ENCODE results near the gene KRTAP19-4.

The KRTAP19-4 gene

DNA sequence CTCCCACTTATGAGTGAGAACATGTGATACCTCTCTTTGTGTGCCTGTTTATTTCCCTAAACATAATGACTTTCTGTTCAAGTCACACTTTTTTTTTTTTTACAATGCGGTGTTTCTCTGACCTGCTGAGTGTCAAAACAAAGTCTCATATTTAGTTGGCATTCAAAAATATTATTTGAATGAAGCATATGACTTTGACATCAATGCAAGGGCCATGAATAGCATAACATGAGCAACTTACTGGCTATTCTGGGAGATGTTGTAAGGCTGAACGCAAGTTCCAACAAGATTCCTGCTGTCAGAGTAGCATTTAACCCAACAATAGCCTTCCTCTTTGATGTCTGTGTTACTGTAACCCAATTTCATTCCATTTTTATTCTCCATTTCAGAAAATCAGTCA is 14.8 kb downstream of the KRTAP19-4 start:
- no peak overlapping the region for H3K4me2 ChIP-seq (ENCODE audit: low read depth, low read length, poor library complexity, severe bottlenecking)
- no peaks in the 10 kb centered on the region for H3K27me3 ChIP-seq (ENCODE audit: low read length)
- peaks cover 2% of the 10 kb centered on the region; the same call in 1 of the 2 replicates for H3K9me3 ChIP-seq (ENCODE audit: insufficient read depth, low read length)
- H4K20me1 ChIP-seq (ENCODE audit: low read depth, low read length) = no peaks in the 10 kb centered on the region
- H3K9me2 ChIP-seq (replicated peaks; ENCODE audit: insufficient read depth, low read length) = no peaks in the 10 kb centered on the region
- no peak overlapping the region for H2AFZ ChIP-seq (ENCODE audit: low read depth, low read length, severe bottlenecking)
- H3K9ac ChIP-seq (ENCODE audit: low read length) = no peak overlapping the region
- H3K4me3 ChIP-seq (ENCODE audit: insufficient read depth, low read length, poor library complexity, severe bottlenecking) = no peak overlapping the region
- H3K36me3 ChIP-seq (ENCODE audit: low read length) = no peaks in the 10 kb centered on the region
- H3K79me2 ChIP-seq (ENCODE audit: insufficient read depth, low read length) = no peaks in the 10 kb centered on the region
- H3K27ac ChIP-seq (ENCODE audit: low read depth, low read length) = no peak overlapping the region
- no peaks in the 10 kb centered on the region for H3F3A ChIP-seq (ENCODE audit: insufficient read depth)
- TF ChIP-seq, protein P1, sequence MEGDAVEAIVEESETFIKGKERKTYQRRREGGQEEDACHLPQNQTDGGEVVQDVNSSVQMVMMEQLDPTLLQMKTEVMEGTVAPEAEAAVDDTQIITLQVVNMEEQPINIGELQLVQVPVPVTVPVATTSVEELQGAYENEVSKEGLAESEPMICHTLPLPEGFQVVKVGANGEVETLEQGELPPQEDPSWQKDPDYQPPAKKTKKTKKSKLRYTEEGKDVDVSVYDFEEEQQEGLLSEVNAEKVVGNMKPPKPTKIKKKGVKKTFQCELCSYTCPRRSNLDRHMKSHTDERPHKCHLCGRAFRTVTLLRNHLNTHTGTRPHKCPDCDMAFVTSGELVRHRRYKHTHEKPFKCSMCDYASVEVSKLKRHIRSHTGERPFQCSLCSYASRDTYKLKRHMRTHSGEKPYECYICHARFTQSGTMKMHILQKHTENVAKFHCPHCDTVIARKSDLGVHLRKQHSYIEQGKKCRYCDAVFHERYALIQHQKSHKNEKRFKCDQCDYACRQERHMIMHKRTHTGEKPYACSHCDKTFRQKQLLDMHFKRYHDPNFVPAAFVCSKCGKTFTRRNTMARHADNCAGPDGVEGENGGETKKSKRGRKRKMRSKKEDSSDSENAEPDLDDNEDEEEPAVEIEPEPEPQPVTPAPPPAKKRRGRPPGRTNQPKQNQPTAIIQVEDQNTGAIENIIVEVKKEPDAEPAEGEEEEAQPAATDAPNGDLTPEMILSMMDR (IDR thresholded peaks at IDR 0.05; ENCODE audit: insufficient read depth, low read length, poor library complexity, severe bottlenecking) = no peak
- no peak for TF ChIP-seq EZH2phosphoT487 (conservative IDR thresholded peaks at IDR 0.05; ENCODE audit: low read length)

DNA sequence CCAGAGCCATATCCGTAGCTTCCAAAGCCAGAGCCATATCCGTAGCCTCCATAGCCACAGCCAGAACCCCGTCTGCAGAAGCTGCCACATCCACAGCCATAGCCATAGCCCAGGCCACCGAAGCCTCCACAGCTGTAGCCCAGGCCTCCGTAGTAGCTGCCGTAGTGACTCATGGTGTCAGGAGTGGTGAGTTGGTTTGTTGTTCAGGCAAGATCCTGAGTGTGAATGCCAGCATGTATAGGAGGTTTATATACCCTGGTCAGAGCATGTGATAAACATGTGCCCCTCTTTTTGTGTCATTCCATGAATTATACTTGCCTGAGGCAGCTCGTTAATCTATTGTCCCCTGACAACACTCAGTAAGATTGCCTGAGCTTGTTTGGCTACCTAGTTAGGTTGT is 16.8 kb downstream of the KRTAP19-4 start, which contains the start of gene KRTAP19-1:
TSS of gene KRTAP19-1 (minus strand) at position 223 of the 400 bp plus-strand sequence. CDS start at position 173, 50 bp downstream.
- H3K36me3 ChIP-seq (ENCODE audit: low read length) = no peaks in the 10 kb centered on the region
- no peaks in the 10 kb centered on the region for H4K20me1 ChIP-seq (ENCODE audit: low read depth, low read length)
- H3K9ac ChIP-seq (ENCODE audit: low read length) = no peak within 1 kb of the TSS
- H3K4me2 ChIP-seq (ENCODE audit: low read depth, low read length, poor library complexity, severe bottlenecking) = no peak within 1 kb of the TSS
- H2AFZ ChIP-seq (ENCODE audit: low read depth, low read length, severe bottlenecking) = no peak within 1 kb of the TSS
- no peaks in the 10 kb centered on the region for H3K9me2 ChIP-seq (replicated peaks; ENCODE audit: insufficient read depth, low read length)
- no peak for TF ChIP-seq EZH2phosphoT487 (conservative IDR thresholded peaks at IDR 0.05; ENCODE audit: low read length)
- TF ChIP-seq, protein P1 (IDR thresholded peaks at IDR 0.05; ENCODE audit: insufficient read depth, low read length, poor library complexity, severe bottlenecking) = no peak
- no peaks in the 10 kb centered on the region for H3K27me3 ChIP-seq (ENCODE audit: low read length)
- no peaks in the 10 kb centered on the region for H3K79me2 ChIP-seq (ENCODE audit: insufficient read depth, low read length)
- no peaks in the 10 kb centered on the region for H3K9me3 ChIP-seq (ENCODE audit: insufficient read depth, low read length)
- no peaks in the 10 kb centered on the region for H3F3A ChIP-seq (ENCODE audit: insufficient read depth)
- H3K4me3 ChIP-seq (ENCODE audit: insufficient read depth, low read length, poor library complexity, severe bottlenecking) = no peak within 1 kb of the TSS
- H3K27ac ChIP-seq (ENCODE audit: low read depth, low read length) = no peak within 1 kb of the TSS

DNA sequence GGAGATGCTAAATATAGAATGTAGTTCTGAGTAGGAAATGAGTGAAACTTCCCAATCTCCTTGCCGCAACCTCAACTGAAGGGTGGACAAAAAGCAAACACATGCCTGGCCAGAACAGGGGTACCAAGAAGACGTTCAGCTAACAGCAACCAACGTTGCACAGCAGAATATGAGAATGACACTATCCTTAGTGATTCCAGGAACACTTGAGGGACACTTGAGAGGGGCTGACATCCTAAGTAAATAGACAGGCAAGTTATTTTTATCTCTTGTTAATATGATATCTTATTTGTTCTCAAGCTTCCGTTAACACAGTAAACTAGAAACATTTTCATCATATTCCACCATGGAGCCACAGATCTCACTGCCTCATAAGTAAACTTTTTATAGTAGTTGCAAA is 17.7 kb downstream of the KRTAP19-4 start:
- no peaks in the 10 kb centered on the region for H3F3A ChIP-seq (ENCODE audit: insufficient read depth)
- no peak overlapping the region for H3K4me2 ChIP-seq (ENCODE audit: low read depth, low read length, poor library complexity, severe bottlenecking)
- TF ChIP-seq, protein P1 (IDR thresholded peaks at IDR 0.05; ENCODE audit: insufficient read depth, low read length, poor library complexity, severe bottlenecking) = no peak
- no peak for TF ChIP-seq EZH2phosphoT487 (conservative IDR thresholded peaks at IDR 0.05; ENCODE audit: low read length)
- H4K20me1 ChIP-seq (ENCODE audit: low read depth, low read length) = no peaks in the 10 kb centered on the region
- H3K9me3 ChIP-seq (ENCODE audit: insufficient read depth, low read length) = no peaks in the 10 kb centered on the region
- H3K27ac ChIP-seq (ENCODE audit: low read depth, low read length) = no peak overlapping the region
- no peaks in the 10 kb centered on the region for H3K27me3 ChIP-seq (ENCODE audit: low read length)
- no peaks in the 10 kb centered on the region for H3K36me3 ChIP-seq (ENCODE audit: low read length)
- no peaks in the 10 kb centered on the region for H3K79me2 ChIP-seq (ENCODE audit: insufficient read depth, low read length)
- no peak overlapping the region for H3K9ac ChIP-seq (ENCODE audit: low read length)
- no peaks in the 10 kb centered on the region for H3K9me2 ChIP-seq (replicated peaks; ENCODE audit: insufficient read depth, low read length)
- no peak overlapping the region for H2AFZ ChIP-seq (ENCODE audit: low read depth, low read length, severe bottlenecking)
- H3K4me3 ChIP-seq (ENCODE audit: insufficient read depth, low read length, poor library complexity, severe bottlenecking) = no peak overlapping the region

Data from SU-DHL-6 (cell line).